Liver (tissue), 9 donors: Measurements from ENCODE around the gene CFAP61. TPM values are rescaled to one million over a fixed set of nuclear protein-coding genes. Genes with fewer than 3 reads are reported as not detected.
A peak's percentile ranks its signal among the peaks of the same experiment; 100 is the strongest.

Experiments used
- DNase-seq: peaks from one replicate; pipeline ENCODE4 v3.0.0-alpha.2; 2017; ENCODE audit warnings: low spot score
- H3K27ac ChIP-seq, 2 donors: one replicate each; pipeline ENCODE4 v1.7.0; 2013; ENCODE audit warnings: inconsistent platforms in 2 of 2, low read length in 2 of 2, control low read depth in 1 of 2, low read depth in 1 of 2, mild to moderate bottlenecking in 1 of 2
- H3K27me3 ChIP-seq, 4 donors: one replicate each; pipeline versions ENCODE4 v1.6.1 to v1.7.0; 2013; ENCODE audit warnings: low read length in 3 of 4, inconsistent platforms in 1 of 4, mild to moderate bottlenecking in 1 of 4, moderate library complexity in 1 of 4; ENCODE audit not compliant: control insufficient read depth in 4 of 4, insufficient read depth in 4 of 4
- H3K36me3 ChIP-seq, 4 donors: one replicate each; pipeline versions ENCODE4 v1.6.1 to v1.7.0; 2013; ENCODE audit warnings: low read length in 3 of 4, mild to moderate bottlenecking in 3 of 4, low read depth in 1 of 4, moderate library complexity in 1 of 4; ENCODE audit not compliant: control insufficient read depth in 4 of 4, insufficient read depth in 3 of 4
- H3K4me1 ChIP-seq, 4 donors: one replicate each; pipeline versions ENCODE4 v1.6.1 to v1.7.0; 2013; ENCODE audit warnings: low read length in 3 of 4, mild to moderate bottlenecking in 3 of 4, moderate library complexity in 1 of 4; ENCODE audit not compliant: control insufficient read depth in 4 of 4, insufficient read depth in 4 of 4
- H3K4me3 ChIP-seq, 3 donors: one replicate each; pipeline versions ENCODE4 v1.6.1 to v1.7.0; 2013; ENCODE audit warnings: low read length in 3 of 3, control low read depth in 1 of 3, low read depth in 1 of 3, mild to moderate bottlenecking in 1 of 3
- H3K9ac ChIP-seq, 2 donors: one replicate each; pipeline ENCODE4 v1.7.0; 2013; ENCODE audit warnings: low read length in 2 of 2, mild to moderate bottlenecking in 2 of 2, moderate library complexity in 2 of 2, control low read depth in 1 of 2, low read depth in 1 of 2
- H3K9me3 ChIP-seq, 4 donors: one replicate each; pipeline versions ENCODE4 v1.6.1 to v1.7.0; 2013; ENCODE audit warnings: low read length in 3 of 4; ENCODE audit not compliant: control insufficient read depth in 4 of 4
- GABPA ChIP-seq, 2 donors: IDR thresholded peaks in 1 of 2; conservative IDR thresholded peaks in 1 of 2; 2 replicates each; pipeline ENCODE4 v1.6.1; 2016; ENCODE audit warnings: antibody characterized with exemption in 2 of 2, mild to moderate bottlenecking in 1 of 2, moderate library complexity in 1 of 2
- NR2F2 ChIP-seq: IDR thresholded peaks from 2 replicates; pipeline ENCODE4 v1.6.1; 2016; ENCODE audit warnings: antibody characterized with exemption
- RAD21 ChIP-seq, 2 donors: IDR thresholded peaks; 2 replicates each; pipeline ENCODE4 v1.6.1; 2016; ENCODE audit warnings: antibody characterized with exemption in 2 of 2, mild to moderate bottlenecking in 2 of 2
- TAF1 ChIP-seq: conservative IDR thresholded peaks from 2 replicates; pipeline ENCODE4 v1.6.1; 2016; ENCODE audit warnings: antibody characterized with exemption, mild to moderate bottlenecking
- YY1 ChIP-seq: IDR thresholded peaks from 2 replicates; pipeline ENCODE4 v1.6.1; 2016; ENCODE audit warnings: antibody characterized with exemption, mild to moderate bottlenecking
- ZBTB33 ChIP-seq: IDR thresholded peaks from 2 replicates; pipeline ENCODE4 v1.6.1; 2016; ENCODE audit warnings: antibody characterized with exemption
- WGBS: extraction: QIAGEN DNeasy Blood & Tissue Kit; methylation state at CpG from one replicate; pipeline ENCODE4 v1.1.7; 2013; 5-methylcytosine and 5-hydroxymethylcytosine counted together
- polyA plus RNA-seq, 2 donors: library from polyadenylated mRNA; stranded (reverse) in 1 of 2; unstranded in 1 of 2; fragments of 200-250 nt in 1 of 2; fragments of >200 nt in 1 of 2; fragmentation: Nextera tagmentation in 1 of 2; extraction: Ambion mirVana in 1 of 2; gene quantifications; one replicate each; pipeline versions ENCODE4 v1.2.1 to v1.2.3, GENCODE V29; 2013 to 2015
- total RNA-seq, 2 donors: library from RNA; depleted of rRNA; stranded (reverse); fragments of >200 nt; gene quantifications; one replicate each; pipeline ENCODE4 v1.2.3, GENCODE V29; 2014
- TF ChIP-seq, protein P1 (sequence below): IDR thresholded peaks from 2 replicates; pipeline ENCODE4 v1.6.1; 2016; ENCODE audit warnings: antibody characterized with exemption
- TF ChIP-seq, protein P2 (sequence below): IDR thresholded peaks from 2 replicates; pipeline ENCODE4 v1.6.1; 2016; ENCODE audit warnings: antibody characterized with exemption
- TF ChIP-seq, protein P3 (sequence below): IDR thresholded peaks from 2 replicates; pipeline ENCODE4 v1.6.1; 2016; ENCODE audit warnings: antibody characterized with exemption, mild to moderate bottlenecking
- donor health status: healthy.
- donor health status: healthy.
- donor health status: healthy.
- donor health status: healthy.
- donor health status: healthy.

Gene CFAP61
- total and polyA plus RNA-seq, 4 donors, result 0.05 TPM; not detected in 3

GRCh38 chr20:20017844-20018185, 34.5 kb upstream of the CFAP61 start:
- Histone ChIP-seq H3K27ac (no peak overlapping the region), H3K9me3 (no peaks in the 10 kb centered on the region), H3K4me3 (peak overlapping the region; percentile 80 to 97 (median 91)), H3K27me3 (no peaks in the 10 kb centered on the region), H3K9ac (peak overlapping the region; percentile 17 to 63), H3K4me1 (peaks cover 9 to 22% (median 16%) of the 10 kb centered on the region in 4 donors), H3K36me3 (peaks cover 0 to 3% (median under 1%) of the 10 kb centered on the region in 4 donors)
- TF ChIP-seq ZBTB33, result no peak
- no peak for TF ChIP-seq TAF1
- TF ChIP-seq, protein P1, sequence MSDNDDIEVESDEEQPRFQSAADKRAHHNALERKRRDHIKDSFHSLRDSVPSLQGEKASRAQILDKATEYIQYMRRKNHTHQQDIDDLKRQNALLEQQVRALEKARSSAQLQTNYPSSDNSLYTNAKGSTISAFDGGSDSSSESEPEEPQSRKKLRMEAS, result no peak
- TF ChIP-seq YY1, result no peak
- DNase-seq, result no peak
- WGBS, result 3% methylated on average over 17 of the region's 17 CpGs

DNA sequence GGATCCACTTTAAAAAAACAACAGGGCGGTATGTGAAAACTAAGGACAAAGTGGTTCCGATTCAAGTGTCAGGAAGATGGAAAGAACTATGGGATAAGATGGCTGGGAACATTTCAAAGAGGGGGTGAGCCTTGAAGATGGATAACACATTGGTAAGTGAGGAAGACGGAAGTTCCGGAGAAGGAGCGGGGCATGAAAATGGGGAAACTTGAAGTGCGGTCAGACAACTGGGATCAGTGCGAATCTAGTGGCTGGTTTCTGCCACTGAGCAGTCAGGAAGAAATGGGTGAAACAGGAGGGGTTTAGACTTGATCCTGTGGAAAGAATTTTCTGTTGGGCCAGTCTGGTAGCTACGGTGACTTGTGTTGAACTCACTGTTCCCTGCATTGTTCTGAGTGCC, 34.0 kb upstream of the CFAP61 start:
- Histone ChIP-seq H3K4me1 (peaks cover 9 to 22% (median 16%) of the 10 kb centered on the region in 4 donors), H3K36me3 (peaks cover 0 to 6% (median 3%) of the 10 kb centered on the region in 4 donors), H3K4me3 (peak overlapping the region in 2 of 3 donors; percentile 91 to 97), H3K9ac (peak overlapping the region in 1 of 2 donors; percentile 63), H3K27me3 (no peaks in the 10 kb centered on the region), H3K9me3 (no peaks in the 10 kb centered on the region), H3K27ac (no peak overlapping the region)
- TF ChIP-seq, protein P2, sequence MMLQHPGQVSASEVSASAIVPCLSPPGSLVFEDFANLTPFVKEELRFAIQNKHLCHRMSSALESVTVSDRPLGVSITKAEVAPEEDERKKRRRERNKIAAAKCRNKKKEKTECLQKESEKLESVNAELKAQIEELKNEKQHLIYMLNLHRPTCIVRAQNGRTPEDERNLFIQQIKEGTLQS, result no peak
- no peak for TF ChIP-seq GABPA (IDR thresholded peaks at IDR 0.05 in 1 of 2, conservative IDR thresholded peaks at IDR 0.05 in 1 of 2)
- DNase-seq, result no peak
- WGBS, result 90% methylated on average over 8 of the region's 8 CpGs

GRCh38 chr20:20019123-20019522, 33.2 kb upstream of the CFAP61 start:
- 62% methylated on average over 2 of the region's 2 CpGs for WGBS
- peaks cover 9 to 22% (median 16%) of the 10 kb centered on the region in 4 donors for H3K4me1 ChIP-seq
- no peak for DNase-seq
- H3K27ac ChIP-seq, result no peak overlapping the region
- no peaks in the 10 kb centered on the region for H3K9me3 ChIP-seq
- H3K36me3 ChIP-seq, result peaks cover 0 to 6% (median 3%) of the 10 kb centered on the region in 4 donors
- H3K4me3 ChIP-seq, result no peak overlapping the region
- no peaks in the 10 kb centered on the region for H3K27me3 ChIP-seq
- H3K9ac ChIP-seq, result no peak overlapping the region
- no peak for TF ChIP-seq YY1
- TF ChIP-seq NR2F2, result no peak
- no peak for TF ChIP-seq RAD21 (IDR thresholded peaks at IDR 0.05)
- TF ChIP-seq, protein P3, sequence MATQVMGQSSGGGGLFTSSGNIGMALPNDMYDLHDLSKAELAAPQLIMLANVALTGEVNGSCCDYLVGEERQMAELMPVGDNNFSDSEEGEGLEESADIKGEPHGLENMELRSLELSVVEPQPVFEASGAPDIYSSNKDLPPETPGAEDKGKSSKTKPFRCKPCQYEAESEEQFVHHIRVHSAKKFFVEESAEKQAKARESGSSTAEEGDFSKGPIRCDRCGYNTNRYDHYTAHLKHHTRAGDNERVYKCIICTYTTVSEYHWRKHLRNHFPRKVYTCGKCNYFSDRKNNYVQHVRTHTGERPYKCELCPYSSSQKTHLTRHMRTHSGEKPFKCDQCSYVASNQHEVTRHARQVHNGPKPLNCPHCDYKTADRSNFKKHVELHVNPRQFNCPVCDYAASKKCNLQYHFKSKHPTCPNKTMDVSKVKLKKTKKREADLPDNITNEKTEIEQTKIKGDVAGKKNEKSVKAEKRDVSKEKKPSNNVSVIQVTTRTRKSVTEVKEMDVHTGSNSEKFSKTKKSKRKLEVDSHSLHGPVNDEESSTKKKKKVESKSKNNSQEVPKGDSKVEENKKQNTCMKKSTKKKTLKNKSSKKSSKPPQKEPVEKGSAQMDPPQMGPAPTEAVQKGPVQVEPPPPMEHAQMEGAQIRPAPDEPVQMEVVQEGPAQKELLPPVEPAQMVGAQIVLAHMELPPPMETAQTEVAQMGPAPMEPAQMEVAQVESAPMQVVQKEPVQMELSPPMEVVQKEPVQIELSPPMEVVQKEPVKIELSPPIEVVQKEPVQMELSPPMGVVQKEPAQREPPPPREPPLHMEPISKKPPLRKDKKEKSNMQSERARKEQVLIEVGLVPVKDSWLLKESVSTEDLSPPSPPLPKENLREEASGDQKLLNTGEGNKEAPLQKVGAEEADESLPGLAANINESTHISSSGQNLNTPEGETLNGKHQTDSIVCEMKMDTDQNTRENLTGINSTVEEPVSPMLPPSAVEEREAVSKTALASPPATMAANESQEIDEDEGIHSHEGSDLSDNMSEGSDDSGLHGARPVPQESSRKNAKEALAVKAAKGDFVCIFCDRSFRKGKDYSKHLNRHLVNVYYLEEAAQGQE, result no peak
